Ishikawa (cell line): ENCODE results near the gene DCXR.

Experiments
- CEBPB ChIP-seq: IDR thresholded peaks from 2 replicates; pipeline ENCODE4 v1.6.1; 2012
- CREB1 ChIP-seq: IDR thresholded peaks from 2 replicates; pipeline ENCODE4 v1.6.1; 2012; ENCODE audit warnings: low read depth
- EGR1 ChIP-seq: IDR thresholded peaks from 2 replicates; pipeline ENCODE4 v1.6.1; 2012
- EP300 ChIP-seq: IDR thresholded peaks from 2 replicates; pipeline ENCODE4 v1.6.1; 2012; ENCODE audit warnings: borderline replicate concordance
- FOXM1 ChIP-seq: IDR thresholded peaks from 2 replicates; pipeline ENCODE4 v1.6.1; 2012; ENCODE audit warnings: low read depth, borderline replicate concordance
- MAX ChIP-seq: IDR thresholded peaks from 2 replicates; pipeline ENCODE4 v1.6.1; 2012
- NFIC ChIP-seq: IDR thresholded peaks from 2 replicates; pipeline ENCODE4 v1.6.1; 2012
- RAD21 ChIP-seq: IDR thresholded peaks from 2 replicates; pipeline ENCODE4 v1.6.1; 2012; ENCODE audit warnings: low read depth
- TAF1 ChIP-seq: IDR thresholded peaks from 2 replicates; pipeline ENCODE4 v1.6.1; 2012; ENCODE audit warnings: low read depth, mild to moderate bottlenecking
- TCF12 ChIP-seq: IDR thresholded peaks from 2 replicates; pipeline ENCODE4 v1.6.1; 2012; ENCODE audit warnings: low read depth
- TEAD4 ChIP-seq: IDR thresholded peaks from 2 replicates; pipeline ENCODE4 v1.6.1; 2012
- USF1 ChIP-seq: IDR thresholded peaks from 2 replicates; pipeline ENCODE4 v1.6.1; 2012
- YY1 ChIP-seq: IDR thresholded peaks from 2 replicates; pipeline ENCODE4 v1.6.1; 2012; ENCODE audit warnings: low read depth
- ZBTB7A ChIP-seq: IDR thresholded peaks from 2 replicates; pipeline ENCODE4 v1.6.1; 2012; ENCODE audit warnings: low read depth

- TF ChIP-seq RAD21 (no peak), EP300 (no peak), EGR1 (no peak), CEBPB (no peak), CREB1 (no peak), NFIC (no peak), ZBTB7A (no peak), TAF1 (no peak), USF1 (no peak), TEAD4 (no peak), YY1 (no peak), FOXM1 (no peak), TCF12 (no peak), MAX (no peak)
These were observed 38.7 kb upstream of the DCXR start for GRCh38 chr17:82076018-82076784.
